HAP-1 (cell line): ENCODE results near the gene SPACA9.

ENCODE experiments used
- DNase-seq, 2 experiments: peaks; one replicate each; pipeline ENCODE4 v3.0.0-alpha.2; 2016 to 2020; ENCODE audit warnings: low spot score in 2 of 2
- H3K27me3 ChIP-seq: fragments of 250-450 bp; sonication (Bioruptor Pico); 2 replicates; pipeline ENCODE4 v1.5.1; 2020; ENCODE audit warnings: low read depth, mild to moderate bottlenecking, moderate library complexity
- H3K36me3 ChIP-seq: fragments of 250-450 bp; sonication (Bioruptor Pico); replicated peaks from 2 replicates; pipeline ENCODE4 v1.5.1; 2020; ENCODE audit warnings: mild to moderate bottlenecking
- H3K4me1 ChIP-seq: fragments of 250-450 bp; sonication (Bioruptor Pico); 2 replicates; pipeline ENCODE4 v1.5.1; 2020; ENCODE audit warnings: mild to moderate bottlenecking
- H3K4me3 ChIP-seq: fragments of 250-450 bp; sonication (Bioruptor Pico); 2 replicates; pipeline ENCODE4 v1.5.1; 2020; ENCODE audit warnings: mild to moderate bottlenecking, moderate library complexity
- H3K9me3 ChIP-seq: fragments of 250-450 bp; sonication (Bioruptor Pico); 2 replicates; pipeline ENCODE4 v1.5.1; 2020; ENCODE audit warnings: mild to moderate bottlenecking, moderate library complexity
- in situ Hi-C: fragments of 300-500 bp; cut with MboI; formaldehyde crosslinking; loops from 3 replicates; pipeline ENCODE4 v1.14.3; 2020; ENCODE audit warnings: low sequenced_read_pairs, inconsistent platforms, mixed read lengths

SPACA9 gene

GRCh38 chr9:132912131-132912530, 33.4 kb downstream of the SPACA9 start:
- in situ Hi-C loops: no loop called here
- H3K4me3 ChIP-seq: no peak overlapping the region
- peaks cover 23% of the 10 kb centered on the region for H3K36me3 ChIP-seq
- no peaks in the 10 kb centered on the region for H3K4me1 ChIP-seq
- no peak for DNase-seq
- no peaks in the 10 kb centered on the region for H3K27me3 ChIP-seq
- H3K9me3 ChIP-seq: no peaks in the 10 kb centered on the region

GRCh38 chr9:132914924-132915323, 36.2 kb downstream of the SPACA9 start:
- H3K4me1 ChIP-seq: no peaks in the 10 kb centered on the region
- no peak for DNase-seq
- peaks cover 16% of the 10 kb centered on the region for H3K36me3 ChIP-seq
- H3K9me3 ChIP-seq: no peaks in the 10 kb centered on the region
- H3K27me3 ChIP-seq: no peaks in the 10 kb centered on the region
- in situ Hi-C loops: no loop called here
- H3K4me3 ChIP-seq: no peak overlapping the region

GRCh38 chr9:132919614-132920268, 41.0 kb downstream of the SPACA9 start:
- DNase-seq: no peak
- Histone ChIP-seq H3K4me1 (no peaks in the 10 kb centered on the region), H3K36me3 (peaks cover 23% of the 10 kb centered on the region), H3K27me3 (no peaks in the 10 kb centered on the region), H3K9me3 (no peaks in the 10 kb centered on the region), H3K4me3 (no peak overlapping the region)
- in situ Hi-C loops: no loop called here

GRCh38 chr9:132923346-132923902, 44.7 kb downstream of the SPACA9 start:
- in situ Hi-C loops: no loop called here
- peaks cover 36% of the 10 kb centered on the region for H3K36me3 ChIP-seq
- H3K27me3 ChIP-seq: no peaks in the 10 kb centered on the region
- H3K4me1 ChIP-seq: no peaks in the 10 kb centered on the region
- H3K4me3 ChIP-seq: no peak overlapping the region
- DNase-seq: no peak
- no peaks in the 10 kb centered on the region for H3K9me3 ChIP-seq

GRCh38 chr9:132927704-132928103, 49.0 kb downstream of the SPACA9 start:
- no peak for DNase-seq
- Histone ChIP-seq H3K27me3 (no peaks in the 10 kb centered on the region), H3K4me3 (no peak overlapping the region), H3K4me1 (no peaks in the 10 kb centered on the region), H3K9me3 (no peaks in the 10 kb centered on the region), H3K36me3 (peaks cover 23% of the 10 kb centered on the region)
- in situ Hi-C loops: no loop called here

- H3K4me3 ChIP-seq: no peak overlapping the region
- DNase-seq: no peak
- peaks cover 6% of the 10 kb centered on the region for H3K36me3 ChIP-seq
- no peaks in the 10 kb centered on the region for H3K4me1 ChIP-seq
- H3K27me3 ChIP-seq: no peaks in the 10 kb centered on the region
- in situ Hi-C loops: no loop called here
- no peaks in the 10 kb centered on the region for H3K9me3 ChIP-seq
Measured at GRCh38 chr9:132931178-132931735, 52.6 kb downstream of the SPACA9 start.

- Histone ChIP-seq H3K27me3 (no peaks in the 10 kb centered on the region), H3K4me1 (no peaks in the 10 kb centered on the region; the same call in 1 of the 2 replicates), H3K4me3 (no peak overlapping the region), H3K9me3 (no peaks in the 10 kb centered on the region), H3K36me3 (no peaks in the 10 kb centered on the region; the same call in 1 of the 2 replicates)
- in situ Hi-C loops: no loop called here
- DNase-seq: no peak
Measured at GRCh38 chr9:132935026-132935425, 56.3 kb downstream of the SPACA9 start.

GRCh38 chr9:132937463-132937901, 58.8 kb downstream of the SPACA9 start:
- no peak for DNase-seq
- Histone ChIP-seq H3K36me3 (no peaks in the 10 kb centered on the region; the same call in 1 of the 2 replicates), H3K4me3 (no peak overlapping the region), H3K27me3 (no peaks in the 10 kb centered on the region), H3K9me3 (no peaks in the 10 kb centered on the region), H3K4me1 (peaks cover 10% of the 10 kb centered on the region)
- in situ Hi-C loops: no loop called here

- H3K36me3 ChIP-seq: no peaks in the 10 kb centered on the region; the same call in 1 of the 2 replicates
Measured at GRCh38 chr9:132939169-132939568, 60.5 kb downstream of the SPACA9 start.

More at GRCh38 chr9:132939169-132939568, 60.5 kb downstream of the SPACA9 start:
- DNase-seq: no peak
- in situ Hi-C loops: no loop called here
- no peaks in the 10 kb centered on the region for H3K27me3 ChIP-seq
- H3K4me1 ChIP-seq: peaks cover 20% of the 10 kb centered on the region
- no peaks in the 10 kb centered on the region for H3K9me3 ChIP-seq
- H3K4me3 ChIP-seq: no peak overlapping the region
